NOMO-1 treated with dmso at 0.1 percent for 144 hours (cell line): ENCODE measurements around the gene SQSTM1.
"Not testable (repeated sequence)": the region's sequence is repeated elsewhere in the genome, so short reads cannot be mapped to it uniquely, and the experiment has no call there.

Experiments
- DNase-seq: peaks from one replicate; lab custom pipeline; 2025; ENCODE audit not compliant: unreplicated experiment; lab: John Stamatoyannopoulos, UW

Gene SQSTM1

GRCh38 chr5:179820483-179821297 lies at the start of gene SQSTM1:
Gene SQSTM1 (plus strand): TSS chr5:179820905. CDS start chr5:179820937, 32 bp downstream.
- DNase-seq, result peak; percentile 47

GRCh38 chr5:179771311-179771895 lies 49.3 kb upstream of the SQSTM1 start:
- no peak for DNase-seq

- peak; percentile 78 for DNase-seq
Observed at GRCh38 chr5:179772351-179772750, 48.4 kb upstream of the SQSTM1 start.

GRCh38 chr5:179773686-179774040 lies 47.0 kb upstream of the SQSTM1 start:
- DNase-seq, result no peak

- DNase-seq, result no peak
Observed at GRCh38 chr5:179774442-179774841, 46.3 kb upstream of the SQSTM1 start.

- no peak for DNase-seq
Observed at GRCh38 chr5:179776411-179776938, 44.2 kb upstream of the SQSTM1 start.

GRCh38 chr5:179777456-179777855 lies 43.2 kb upstream of the SQSTM1 start:
- DNase-seq, result no peak

GRCh38 chr5:179777909-179778308 lies 42.8 kb upstream of the SQSTM1 start:
- DNase-seq, result no peak

- no peak for DNase-seq
Observed at GRCh38 chr5:179778591-179778990, 42.1 kb upstream of the SQSTM1 start.

GRCh38 chr5:179779826-179780225 lies 40.9 kb upstream of the SQSTM1 start:
- DNase-seq, result no peak

GRCh38 chr5:179780362-179780761 lies 40.3 kb upstream of the SQSTM1 start:
- DNase-seq, result peak; percentile 77

GRCh38 chr5:179781846-179782245 lies 38.9 kb upstream of the SQSTM1 start:
- no peak for DNase-seq

GRCh38 chr5:179783128-179783527 lies 37.6 kb upstream of the SQSTM1 start:
- no peak for DNase-seq

- DNase-seq, result no peak
Observed at GRCh38 chr5:179786861-179787260, 33.8 kb upstream of the SQSTM1 start.

GRCh38 chr5:179788193-179788854 lies 32.4 kb upstream of the SQSTM1 start:
- no peak for DNase-seq

GRCh38 chr5:179789278-179789677 lies 31.4 kb upstream of the SQSTM1 start:
- DNase-seq, result not testable (repeated sequence)

GRCh38 chr5:179791881-179792611 lies 28.7 kb upstream of the SQSTM1 start:
- no peak for DNase-seq

- DNase-seq, result peak; percentile 18
Observed at GRCh38 chr5:179792612-179793467, 27.9 kb upstream of the SQSTM1 start.

GRCh38 chr5:179793468-179794139 lies 27.1 kb upstream of the SQSTM1 start, which contains the start of gene LTC4S:
Gene LTC4S (plus strand): TSS chr5:179793986. CDS start chr5:179794081, 95 bp downstream.
- peak; percentile 90 for DNase-seq

- no peak for DNase-seq
Observed at GRCh38 chr5:179794171-179794570, 26.5 kb upstream of the SQSTM1 start.
